Muscle of leg (tissue), 11 donors: ENCODE data around the gene TRIAP1. TPM values are rescaled to one million over a fixed set of nuclear protein-coding genes. Genes with fewer than 3 reads are reported as not detected.
"Not testable (repeated sequence)": the region's sequence is repeated elsewhere in the genome, so short reads cannot be mapped to it uniquely, and the experiment has no call there.

Experiments used
- DNase-seq: peaks from one replicate; pipeline ENCODE4 v3.0.0; 2013
- H3K27ac ChIP-seq: one replicate; pipeline ENCODE4 v1.5.1; 2013; ENCODE audit warnings: mild to moderate bottlenecking, low read length, control low read depth
- H3K27me3 ChIP-seq: one replicate; pipeline ENCODE4 v1.6.1; 2013; ENCODE audit warnings: low read length; ENCODE audit not compliant: control insufficient read depth, insufficient read depth
- H3K36me3 ChIP-seq: one replicate; pipeline ENCODE4 v1.6.1; 2013; ENCODE audit warnings: low read length; ENCODE audit not compliant: control insufficient read depth, insufficient read depth
- H3K4me1 ChIP-seq: one replicate; pipeline ENCODE4 v1.6.1; 2013; ENCODE audit warnings: low read length; ENCODE audit not compliant: control insufficient read depth, insufficient read depth
- H3K4me3 ChIP-seq: one replicate; pipeline ENCODE4 v1.5.1; 2013; ENCODE audit warnings: low read length, control low read depth
- H3K9me3 ChIP-seq: replicated peaks from 2 replicates; pipeline ENCODE4 v1.6.1; 2013; ENCODE audit warnings: low read depth, low read length; ENCODE audit not compliant: control insufficient read depth
- WGBS: methylation state at CpG from one replicate; pipeline ENCODE4 v1.1.5; 2013; ENCODE audit warnings: missing lambda C conversion rate; ENCODE audit not compliant: insufficient coverage; 5-methylcytosine and 5-hydroxymethylcytosine counted together
- polyA plus RNA-seq, 8 donors: library from polyadenylated mRNA; unstranded; fragments of 120-200 nt; gene quantifications; one replicate each; pipeline versions ENCODE4 v1.2.1 to v1.2.3, GENCODE V29; 2013; ENCODE audit warnings: inconsistent platforms in 1 of 8, low replicate concordance in 1 of 8; ENCODE audit not compliant: insufficient read length in 8 of 8, insufficient read depth in 1 of 8
- total RNA-seq: library from RNA; stranded (reverse); fragments of 120-200 nt; gene quantifications from one replicate; pipeline ENCODE4 v1.2.4, GENCODE V29; 2013

The TRIAP1 gene
- total and polyA plus RNA-seq, 9 donors, result 26.6 to 37.7 (median 33.9) TPM

DNA sequence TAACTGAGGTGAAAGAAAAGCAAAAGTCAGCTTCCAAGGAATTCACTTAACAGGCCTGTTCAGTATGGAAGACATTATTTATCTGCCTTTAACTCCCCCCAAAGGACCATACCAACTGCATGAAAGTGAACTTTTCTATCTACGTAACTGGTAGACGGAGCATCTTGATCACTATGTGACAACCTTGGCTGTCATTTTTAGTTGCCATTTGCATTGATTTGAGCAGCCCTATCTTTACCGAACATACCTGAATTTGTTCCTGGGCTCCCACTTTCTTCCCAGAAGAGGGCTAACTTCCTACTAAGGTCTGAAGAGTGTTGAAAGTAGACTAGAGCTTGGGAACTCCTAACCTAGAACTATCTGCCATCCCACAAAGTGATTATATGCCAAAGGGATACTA lies 14.0 kb upstream of the TRIAP1 start:
- H3K4me3 ChIP-seq, result no peak overlapping the region
- H3K27ac ChIP-seq, result no peak overlapping the region
- 91% methylated on average over 2 of the region's 3 CpGs for WGBS
- no peaks in the 10 kb centered on the region for H3K4me1 ChIP-seq
- DNase-seq, result no peak
- H3K9me3 ChIP-seq, result no peaks in the 10 kb centered on the region
- H3K27me3 ChIP-seq, result no peaks in the 10 kb centered on the region
- H3K36me3 ChIP-seq, result peaks cover 78% of the 10 kb centered on the region

DNA sequence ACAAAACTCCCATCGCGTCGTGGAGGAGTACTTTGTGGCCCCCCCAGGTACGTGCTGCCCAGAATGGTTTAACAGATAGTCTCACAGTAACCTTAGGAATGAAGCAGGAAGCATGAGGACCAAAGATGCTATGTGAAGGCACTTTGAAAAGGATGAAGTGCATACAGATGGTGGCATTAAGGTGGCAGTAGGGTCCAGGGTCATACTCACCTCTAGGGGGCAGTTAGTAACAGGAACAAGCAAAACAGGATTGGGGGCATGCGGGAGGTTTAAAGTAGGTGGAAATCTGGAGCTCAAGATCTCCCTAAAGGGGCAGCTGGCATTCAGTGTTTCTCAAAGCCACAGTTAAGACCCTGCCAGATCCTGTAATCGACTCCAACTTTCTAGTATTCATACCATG lies 10.9 kb upstream of the TRIAP1 start:
- WGBS, result 63% methylated on average over 4 of the region's 6 CpGs
- H3K36me3 ChIP-seq, result peaks cover 59% of the 10 kb centered on the region

DNA sequence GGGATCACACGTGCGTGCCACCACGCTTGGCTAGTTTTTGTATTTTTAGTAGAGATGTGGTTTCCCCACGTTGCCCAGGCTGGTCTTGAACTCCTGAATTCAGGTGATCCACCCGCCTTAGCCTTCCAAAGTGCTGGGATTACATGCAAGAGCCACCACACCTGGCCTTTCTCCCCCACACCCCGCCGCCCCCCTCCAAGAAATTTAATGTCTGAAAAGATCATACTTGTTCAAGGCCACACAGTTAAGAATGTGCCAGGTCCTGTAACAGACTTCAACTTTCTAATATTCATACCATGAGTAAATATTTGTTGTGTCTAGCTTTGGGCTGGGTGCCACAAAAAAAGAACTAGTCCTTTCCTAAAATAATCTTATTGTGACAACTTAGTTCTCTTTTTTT lies 9.1 kb upstream of the TRIAP1 start:
- WGBS, result 100% methylated on average over 1 of the region's 7 CpGs
- H3K9me3 ChIP-seq, result no peaks in the 10 kb centered on the region
- H3K27ac ChIP-seq, result no peak overlapping the region
- H3K4me3 ChIP-seq, result no peak overlapping the region
- DNase-seq, result no peak
- no peaks in the 10 kb centered on the region for H3K4me1 ChIP-seq
- H3K36me3 ChIP-seq, result peaks cover 52% of the 10 kb centered on the region
- no peaks in the 10 kb centered on the region for H3K27me3 ChIP-seq

More for the DNA sequence above, 10.9 kb upstream of the TRIAP1 start:
- Histone ChIP-seq H3K27ac (no peak overlapping the region), H3K9me3 (no peaks in the 10 kb centered on the region), H3K4me1 (no peaks in the 10 kb centered on the region), H3K27me3 (no peaks in the 10 kb centered on the region), H3K4me3 (no peak overlapping the region)
- no peak for DNase-seq

DNA sequence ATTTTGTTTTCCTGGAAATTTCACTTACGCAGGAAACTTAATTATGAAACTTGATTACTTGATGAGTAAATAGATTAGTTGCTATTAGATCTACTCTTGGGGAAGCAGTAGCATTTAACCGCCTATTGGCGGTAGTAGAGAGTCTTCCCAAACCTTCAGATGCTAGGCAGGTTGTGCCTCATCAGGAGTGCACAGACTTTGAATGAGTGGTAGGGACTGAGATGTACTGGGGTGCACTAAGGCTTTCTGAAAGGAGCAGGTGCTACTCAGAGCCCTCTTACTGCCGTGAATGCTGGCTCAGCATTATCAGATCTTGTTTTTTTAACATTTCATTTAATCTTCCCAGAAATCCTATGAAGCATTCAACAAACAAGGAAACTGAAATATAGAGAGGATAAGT lies 7.8 kb upstream of the TRIAP1 start:
- H3K4me3 ChIP-seq, result no peak overlapping the region
- no peaks in the 10 kb centered on the region for H3K4me1 ChIP-seq
- no peak overlapping the region for H3K27ac ChIP-seq
- H3K36me3 ChIP-seq, result peaks cover 42% of the 10 kb centered on the region
- no peaks in the 10 kb centered on the region for H3K9me3 ChIP-seq
- no peaks in the 10 kb centered on the region for H3K27me3 ChIP-seq
- DNase-seq, result no peak
- WGBS, result 73% methylated on average over 3 of the region's 4 CpGs

DNA sequence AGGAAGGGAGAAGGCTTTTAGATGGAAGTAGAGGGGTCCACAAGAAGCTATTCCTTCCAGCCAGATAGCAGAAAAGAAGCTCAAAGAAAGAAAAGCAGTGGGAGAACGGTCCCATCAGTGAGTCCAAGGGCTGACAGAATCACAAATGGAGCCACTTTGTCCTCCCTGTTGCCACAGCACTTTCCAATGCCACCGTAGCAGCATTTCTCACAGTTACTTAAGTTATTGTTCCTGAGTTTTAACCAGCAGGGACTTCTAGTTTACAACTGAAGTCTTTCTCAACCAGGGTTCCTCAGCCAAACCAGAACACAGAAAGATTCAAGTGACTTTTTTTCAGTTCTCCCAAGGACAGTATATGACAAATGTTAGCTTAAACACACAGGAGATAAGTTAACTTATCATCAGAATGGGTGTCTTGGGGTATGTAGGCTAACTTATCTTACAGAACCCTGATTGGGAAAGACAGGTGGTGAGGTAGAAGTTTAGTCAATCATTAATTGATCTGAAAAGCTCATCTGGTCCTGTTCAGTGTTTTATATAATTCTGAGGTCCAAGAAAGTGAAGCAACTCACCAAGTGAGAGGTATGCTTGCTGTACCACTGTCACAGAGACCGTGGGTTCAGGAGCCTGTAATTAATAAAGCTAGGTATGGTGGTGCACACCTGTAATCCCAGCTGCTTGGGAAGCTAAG lies 7.0 kb upstream of the TRIAP1 start:
- Histone ChIP-seq H3K4me3 (no peak overlapping the region), H3K9me3 (no peaks in the 10 kb centered on the region), H3K36me3 (peaks cover 35% of the 10 kb centered on the region), H3K4me1 (no peaks in the 10 kb centered on the region), H3K27ac (no peak overlapping the region), H3K27me3 (no peaks in the 10 kb centered on the region)
- no peak for DNase-seq
- WGBS, result 93% methylated on average over 3 of the region's 3 CpGs

DNA sequence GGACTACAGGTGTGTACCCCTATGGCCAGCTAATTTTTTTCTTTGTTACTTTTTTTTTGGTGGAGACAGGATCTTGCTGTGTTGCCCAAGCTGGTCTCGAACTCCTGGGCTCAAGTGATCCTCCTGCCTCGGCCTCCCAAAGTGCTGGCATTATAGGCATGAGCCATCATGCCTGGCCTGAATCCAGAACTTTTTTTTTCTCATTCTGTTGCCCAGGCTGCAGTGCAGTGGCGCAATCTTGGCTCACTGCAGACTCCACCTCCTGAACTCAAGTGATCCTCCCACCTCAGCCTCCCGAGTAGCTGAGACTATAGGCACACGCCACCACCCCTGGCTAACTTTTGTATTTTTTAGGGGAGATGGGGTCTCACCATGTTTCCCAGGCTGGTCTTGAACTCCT lies 6.3 kb upstream of the TRIAP1 start:
- H3K4me1 ChIP-seq, H3K27me3 ChIP-seq, H3K9me3 ChIP-seq, DNase-seq, H3K4me3 ChIP-seq, H3K27ac ChIP-seq: not testable (repeated sequence)
- H3K36me3 ChIP-seq, result peaks cover 33% of the 10 kb centered on the region
- 95% methylated on average over 3 of the region's 5 CpGs for WGBS

DNA sequence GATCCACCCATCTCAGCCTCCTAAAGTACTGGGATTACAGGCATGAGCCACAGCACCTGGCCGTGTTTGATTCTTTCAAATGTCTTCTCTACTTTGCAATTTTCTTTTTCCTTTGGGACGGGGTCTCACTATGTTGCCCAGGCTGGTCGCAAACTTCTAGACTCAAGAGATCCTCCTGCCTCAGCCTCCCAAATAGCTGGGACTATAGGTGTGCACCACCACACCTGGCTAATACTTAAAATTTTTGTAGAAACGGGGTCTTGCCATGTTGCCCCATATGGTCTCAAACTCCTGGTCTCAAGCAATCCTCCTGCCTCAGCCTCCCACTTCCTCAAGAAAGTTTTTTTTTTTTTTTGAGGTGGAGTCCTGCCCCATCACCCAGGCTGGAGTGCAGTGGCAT lies 1.8 kb upstream of the TRIAP1 start:
- H3K9me3 ChIP-seq, result no peaks in the 10 kb centered on the region
- peaks cover 33% of the 10 kb centered on the region for H3K36me3 ChIP-seq
- H3K27me3 ChIP-seq, result no peaks in the 10 kb centered on the region
- no peak for DNase-seq
- no peak overlapping the region for H3K27ac ChIP-seq
- WGBS, result 89% methylated on average over 3 of the region's 4 CpGs
- no peak overlapping the region for H3K4me3 ChIP-seq
- peaks cover 14% of the 10 kb centered on the region for H3K4me1 ChIP-seq

DNA sequence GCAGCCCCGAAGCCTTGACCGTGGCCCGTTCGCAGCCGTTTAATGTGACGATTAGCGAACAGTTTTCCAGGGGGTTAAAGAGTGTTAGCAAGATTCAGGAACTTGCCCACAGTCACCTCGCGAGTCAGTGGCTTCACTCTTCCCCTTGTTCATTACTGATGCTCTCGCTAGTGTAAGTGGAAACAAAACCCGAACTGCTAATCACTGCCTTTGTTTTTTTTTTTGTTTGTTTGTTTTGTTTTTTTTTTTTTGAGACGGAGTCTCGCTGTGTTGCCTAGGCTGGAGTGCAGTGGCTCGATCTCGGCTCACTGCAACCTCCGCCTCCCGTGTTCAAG lies 627 bp upstream of the TRIAP1 start:
- DNase-seq, H3K27me3 ChIP-seq, H3K9me3 ChIP-seq: not testable (repeated sequence)
- 0% methylated on average over 1 of the region's 17 CpGs for WGBS
- H3K36me3 ChIP-seq, result peaks cover 24% of the 10 kb centered on the region
- peaks cover 14% of the 10 kb centered on the region for H3K4me1 ChIP-seq
- peak overlapping the region; percentile 100 for H3K4me3 ChIP-seq
- peak overlapping the region; percentile 91 for H3K27ac ChIP-seq

DNA sequence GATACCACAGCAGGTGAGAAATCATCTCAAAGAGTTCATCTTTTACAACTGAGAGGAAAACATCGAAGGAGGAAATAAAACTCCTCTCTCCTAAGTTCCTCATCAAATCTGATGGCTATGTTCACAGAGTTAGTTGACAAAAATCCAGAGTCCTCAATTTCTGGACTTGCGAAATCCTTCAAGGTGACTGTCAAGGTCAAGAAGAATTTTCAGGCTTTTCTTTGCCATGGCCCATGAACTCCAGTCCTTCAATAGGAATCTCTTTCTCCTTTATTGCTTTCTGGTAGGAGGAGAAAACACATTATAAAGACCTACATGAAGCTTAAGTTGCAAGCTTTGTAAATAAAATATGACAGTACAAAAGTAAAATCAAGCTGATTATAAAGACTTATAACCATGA lies 1.5 kb downstream of the TRIAP1 start:
- no peak for DNase-seq
- H3K9me3 ChIP-seq, result no peaks in the 10 kb centered on the region
- peaks cover 14% of the 10 kb centered on the region for H3K4me1 ChIP-seq
- peaks cover 34% of the 10 kb centered on the region for H3K36me3 ChIP-seq
- no peaks in the 10 kb centered on the region for H3K27me3 ChIP-seq
- no peak overlapping the region for H3K27ac ChIP-seq
- no peak overlapping the region for H3K4me3 ChIP-seq
- no CpG with 5 or more reads among the region's 2 CpGs for WGBS

DNA sequence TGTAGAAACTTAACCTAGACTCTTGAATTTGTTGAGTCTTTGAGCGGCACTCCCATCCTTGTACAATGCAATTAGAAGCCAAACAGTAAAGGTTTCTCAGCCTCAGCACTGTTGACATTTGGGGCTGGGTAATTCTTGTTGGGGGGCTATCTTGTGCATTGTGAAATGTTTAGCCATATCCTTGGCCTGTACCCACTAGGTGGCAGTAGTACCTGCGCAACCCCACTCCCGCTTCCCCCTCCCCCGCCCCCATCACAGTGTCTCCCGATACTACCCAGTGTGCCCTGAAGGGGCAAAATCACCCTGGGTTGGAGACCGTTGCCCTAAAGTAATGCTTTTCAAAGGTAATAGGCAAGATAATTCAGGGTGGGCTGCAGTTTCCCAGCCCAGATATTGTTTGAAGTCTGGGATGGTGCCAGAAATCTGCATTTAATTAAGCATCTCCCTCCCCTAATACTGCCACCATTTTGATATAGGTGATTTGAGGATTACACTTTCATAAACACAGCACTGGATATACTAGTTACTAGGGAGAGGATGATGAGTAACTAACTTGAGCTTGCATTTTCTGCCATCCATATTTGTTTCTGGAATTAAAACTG lies 6.4 kb downstream of the TRIAP1 start:
- DNase-seq, result peak; percentile 47
- no peak overlapping the region for H3K27ac ChIP-seq
- WGBS, result no CpG with 5 or more reads among the region's 6 CpGs

More for the DNA sequence above, 6.4 kb downstream of the TRIAP1 start:
- no peaks in the 10 kb centered on the region for H3K27me3 ChIP-seq
- no peak overlapping the region for H3K4me3 ChIP-seq
- H3K36me3 ChIP-seq, result peaks cover 36% of the 10 kb centered on the region
- H3K9me3 ChIP-seq, result no peaks in the 10 kb centered on the region
- peaks cover 13% of the 10 kb centered on the region for H3K4me1 ChIP-seq
